Omental fat pad (tissue), 4 donors: Measurements from ENCODE around the gene MTHFR. TPM values are rescaled to one million over a fixed set of nuclear protein-coding genes. Genes with fewer than 3 reads are reported as not detected.

ENCODE experiments used
- ATAC-seq: fragments of 150-250 bp; one replicate; pipeline ENCODE4 v1.9.1; 2016; ENCODE audit warnings: mild to moderate bottlenecking, moderate library complexity; ENCODE audit not compliant: low FRiP score
- DNase-seq: peaks from one replicate; pipeline ENCODE4 v3.0.0-alpha.2; 2019; ENCODE audit warnings: low spot score
- CTCF ChIP-seq, 3 donors: fragments of 450-650 bp; IDR thresholded peaks; one replicate each; pipeline ENCODE4 v1.5.1; 2016 to 2017; ENCODE audit warnings: antibody characterized with exemption in 3 of 3, mild to moderate bottlenecking in 3 of 3, moderate library complexity in 2 of 3
- small RNA-seq: library from RNA; depleted of rRNA; stranded (forward); fragments of <200 nt; gene quantifications from one replicate; pipeline ENCODE3, GENCODE V24; 2016
- total RNA-seq, 4 donors: library from RNA; depleted of rRNA; stranded (reverse); fragments of >200 nt; gene quantifications; one replicate each; pipeline ENCODE4 v1.1.0, GENCODE V29; 2016

Gene MTHFR
- total RNA-seq, 4 donors from 2014 or later: 28.9 to 44.8 (median 36.0) TPM

GRCh38 chr1:11738783-11739182 is 67.0 kb downstream of the MTHFR start:
- DNase-seq (no peak), ATAC-seq (no peak)
- TF ChIP-seq CTCF (IDR thresholded peaks at IDR 0.05): no peak

- DNase-seq (no peak), ATAC-seq (no peak)
- TF ChIP-seq CTCF (IDR thresholded peaks at IDR 0.05): no peak
These were observed 67.7 kb downstream of the MTHFR start for GRCh38 chr1:11738096-11738495.

GRCh38 chr1:11736746-11737639 is 68.8 kb downstream of the MTHFR start:
- DNase-seq (peak; percentile 38), ATAC-seq (peak; percentile 80)
- TF ChIP-seq CTCF (IDR thresholded peaks at IDR 0.05): no peak

- no peak for TF ChIP-seq CTCF (IDR thresholded peaks at IDR 0.05)
- ATAC-seq (peak; percentile 63), DNase-seq (peak; percentile 89)
These were observed 69.7 kb downstream of the MTHFR start, which contains the start of gene AGTRAP for GRCh38 chr1:11735854-11736745. Gene AGTRAP (plus strand): TSS chr1:11736136. CDS start chr1:11736209, 73 bp downstream.

Small RNA genes lying within 50 kb of the gene (small RNA-seq; reads per million reads assigned to genes)
- gene RF02156 (not detected), gene RF02157 (not detected), gene RF02158 (not detected)

Other genes with a start within 250 kb of the MTHFR start
- gene FBXO2, start 151.5 kb downstream of the MTHFR start, total RNA-seq: 10 to 100 TPM in 1 of 4 donors, 1 to 10 TPM in 3; 1.1 to 24.3 (median 8.3) TPM
- 10 to 100 TPM in 1 of 4 donors, 1 to 10 TPM in 3; 5.8 to 13.3 (median 9.6) TPM for gene FBXO44, start 151.1 kb downstream of the MTHFR start, total RNA-seq
- 10 to 100 TPM in 3 of 4 donors, 1 to 10 TPM in 1; 5.9 to 16.3 (median 11.0) TPM for gene FBXO6, start 141.8 kb downstream of the MTHFR start, total RNA-seq
- gene MAD2L2, start 124.8 kb downstream of the MTHFR start, total RNA-seq: 10 to 100 TPM; 20.2 to 41.3 (median 35.7) TPM
- not detected for gene DRAXIN, start 114.3 kb downstream of the MTHFR start, total RNA-seq
- 10 to 100 TPM; 35.1 to 93.1 (median 64.2) TPM for gene AGTRAP, start 69.8 kb downstream of the MTHFR start, total RNA-seq
- 1 to 10 TPM in 1 of 4 donors, under 1 TPM in 1, not detected in 2; 0.72 to 2.0 TPM for gene C1orf167, start 43.8 kb downstream of the MTHFR start, total RNA-seq
- 10 to 100 TPM; 14.4 to 20.4 (median 18.0) TPM for gene CLCN6, start 227 bp upstream of the MTHFR start, total RNA-seq
- gene NPPA, start 41.8 kb upstream of the MTHFR start, total RNA-seq: not detected
- gene NPPB, start 53.0 kb upstream of the MTHFR start, total RNA-seq: not detected
- gene KIAA2013, start 120.5 kb upstream of the MTHFR start, total RNA-seq: 10 to 100 TPM; 47.0 to 69.2 (median 62.1) TPM
- gene PLOD1, start 128.8 kb upstream of the MTHFR start, total RNA-seq: 100 to 1,000 TPM in 1 of 4 donors, 10 to 100 TPM in 3; 60.8 to 142 (median 69.0) TPM
- 10 to 100 TPM; 66.4 to 74.8 (median 70.0) TPM for gene MFN2, start 174.5 kb upstream of the MTHFR start, total RNA-seq
- gene MIIP, start 213.5 kb upstream of the MTHFR start, total RNA-seq: 10 to 100 TPM; 25.9 to 40.6 (median 33.9) TPM